NOMO-1 treated with DMSO at 0.1 percent for 48 hours (cell line): ENCODE results near the gene ARHGEF17.
A peak's percentile ranks its signal among the peaks of the same experiment; 100 is the strongest.
"Not testable (repeated sequence)": the region's sequence is repeated elsewhere in the genome, so short reads cannot be mapped to it uniquely, and the experiment has no call there.

ENCODE experiments used
- DNase-seq: peaks from one replicate; lab custom pipeline; 2025; ENCODE audit not compliant: unreplicated experiment; lab: John Stamatoyannopoulos, UW

The ARHGEF17 gene

GRCh38 chr11:73308003-73308960 is at the start of gene ARHGEF17:
ARHGEF17 (plus strand) TSS chr11:73308276; CDS start chr11:73308639, 363 bp downstream.
- DNase-seq, result peak; percentile 56

DNA sequence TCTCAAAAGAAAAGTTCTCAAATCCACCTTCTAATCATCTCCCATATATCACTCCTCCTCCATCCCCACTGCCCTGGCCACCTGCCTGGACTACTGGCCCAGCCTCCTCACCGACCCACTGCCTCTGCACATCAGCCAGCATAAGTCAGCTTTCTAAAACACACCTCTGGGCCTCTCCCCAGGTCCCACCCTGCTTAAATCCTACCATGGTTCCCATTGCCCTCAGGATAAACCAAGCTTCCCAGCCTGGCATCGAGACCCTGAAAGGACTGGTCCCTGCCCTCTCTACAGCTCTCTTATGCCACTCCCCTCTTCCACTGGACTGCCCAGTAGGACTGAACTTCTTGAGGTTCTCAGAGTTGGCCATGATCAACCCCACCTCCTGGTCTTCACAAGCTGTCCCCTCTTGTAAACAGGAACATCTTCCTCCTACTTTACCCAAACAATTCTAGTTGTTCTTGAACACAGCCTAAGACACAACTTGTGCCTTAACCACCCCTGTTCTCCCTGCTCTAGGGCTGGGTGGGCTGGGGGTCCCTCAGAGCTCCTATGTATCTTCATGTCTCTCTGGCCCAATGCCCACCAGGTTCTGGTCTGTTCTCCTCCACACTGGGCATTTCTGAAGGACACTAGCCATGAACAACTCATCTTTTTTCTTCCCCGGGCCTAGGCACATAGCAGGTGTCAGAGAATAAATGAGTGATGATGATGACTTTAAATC is 48.5 kb upstream of the ARHGEF17 start:
- no peak for DNase-seq

DNA sequence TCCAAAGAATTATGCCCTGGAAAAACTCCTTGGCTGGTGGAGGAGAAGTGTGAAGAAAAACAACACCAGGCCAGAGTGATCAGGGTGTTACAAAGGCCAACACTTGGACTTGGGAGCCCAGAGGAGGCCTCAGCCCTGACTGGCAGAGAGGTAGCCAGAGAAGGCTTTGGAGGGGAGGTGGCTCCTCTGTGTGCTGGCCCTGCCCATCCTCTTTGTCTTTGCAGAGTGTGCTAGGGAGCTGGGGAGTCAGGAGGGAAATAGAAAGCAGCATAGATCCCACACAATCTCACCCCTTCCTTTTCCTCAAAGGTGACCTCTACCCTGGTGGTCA is 48.0 kb upstream of the ARHGEF17 start:
- DNase-seq, result no peak

DNA sequence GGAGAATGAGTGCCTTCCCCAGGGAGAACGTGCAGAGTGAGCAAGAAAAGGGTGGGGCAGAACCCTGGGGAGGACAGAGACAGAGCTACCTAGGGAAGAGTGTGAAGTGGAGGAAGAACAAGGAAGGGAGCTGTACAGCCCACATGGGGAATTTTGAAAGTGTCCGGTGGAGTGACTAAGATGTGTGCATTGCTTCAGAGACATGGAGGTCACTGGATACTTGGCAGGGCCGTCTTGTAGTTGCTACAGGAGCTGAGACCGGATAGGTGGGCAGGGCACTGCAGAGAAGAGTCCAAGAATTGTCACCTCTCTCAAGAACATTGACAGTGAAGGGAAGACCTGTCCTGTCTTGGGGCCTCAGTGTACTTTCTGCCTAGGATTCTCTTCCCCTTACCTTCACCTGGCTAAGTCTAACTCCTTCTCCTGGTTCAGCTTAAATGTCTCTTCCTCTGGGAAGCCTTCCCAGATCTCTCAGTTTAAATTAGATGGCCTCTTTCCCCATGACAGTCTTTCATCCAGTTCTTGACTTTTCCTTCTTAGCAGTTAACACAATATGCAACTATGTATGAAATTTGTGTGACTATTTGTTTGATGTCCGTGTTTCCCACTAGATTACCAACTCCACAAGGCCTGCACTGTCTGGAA is 45.1 kb upstream of the ARHGEF17 start:
- DNase-seq, result no peak

DNA sequence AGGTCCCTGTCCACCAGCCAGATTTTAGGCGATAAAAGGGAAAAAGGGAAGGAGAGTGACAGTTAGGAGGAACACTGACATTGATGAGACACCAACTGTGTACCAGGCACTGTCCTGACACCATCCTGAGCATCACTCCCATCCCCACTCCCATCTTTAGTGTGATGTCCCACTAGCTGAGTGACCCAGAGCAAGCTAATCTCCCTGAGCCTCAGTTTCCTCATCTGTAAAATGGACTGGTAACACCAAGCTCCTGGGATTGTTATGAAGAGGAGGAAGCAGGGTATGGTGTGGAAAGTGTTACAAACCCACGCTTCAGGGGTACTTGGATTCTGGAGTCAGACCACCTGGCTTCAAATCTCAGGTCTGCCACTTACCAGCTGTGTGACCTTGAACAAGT is 44.4 kb upstream of the ARHGEF17 start:
- DNase-seq, result no peak

DNA sequence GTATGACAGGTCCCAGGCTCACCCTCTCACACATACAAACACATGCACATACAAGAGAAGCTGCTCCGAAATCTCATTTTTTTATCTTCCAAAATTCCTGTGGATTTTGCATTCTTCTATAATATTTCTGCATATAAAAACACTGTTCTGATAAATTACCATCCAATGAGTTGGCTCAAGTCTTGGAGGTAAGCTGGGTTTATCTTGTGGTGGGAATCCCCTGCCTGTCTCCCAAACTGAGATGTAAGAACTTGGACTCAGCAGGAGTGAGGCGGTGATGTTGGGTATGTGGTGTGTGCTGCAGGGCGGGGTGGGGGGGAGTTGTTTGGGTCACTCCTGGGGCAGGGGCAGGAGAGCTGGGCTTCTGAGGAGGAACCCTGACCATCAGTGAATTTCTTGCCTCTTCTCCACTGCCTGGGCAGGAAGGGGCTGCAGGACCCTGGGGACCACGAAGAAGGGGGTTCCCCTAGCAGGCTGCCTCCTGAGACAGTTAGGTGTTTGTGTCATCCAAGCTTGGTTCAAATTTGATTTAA is 42.7 kb upstream of the ARHGEF17 start:
- no peak for DNase-seq

GRCh38 chr11:73265853-73266645 is 42.0 kb upstream of the ARHGEF17 start:
- no peak for DNase-seq

DNA sequence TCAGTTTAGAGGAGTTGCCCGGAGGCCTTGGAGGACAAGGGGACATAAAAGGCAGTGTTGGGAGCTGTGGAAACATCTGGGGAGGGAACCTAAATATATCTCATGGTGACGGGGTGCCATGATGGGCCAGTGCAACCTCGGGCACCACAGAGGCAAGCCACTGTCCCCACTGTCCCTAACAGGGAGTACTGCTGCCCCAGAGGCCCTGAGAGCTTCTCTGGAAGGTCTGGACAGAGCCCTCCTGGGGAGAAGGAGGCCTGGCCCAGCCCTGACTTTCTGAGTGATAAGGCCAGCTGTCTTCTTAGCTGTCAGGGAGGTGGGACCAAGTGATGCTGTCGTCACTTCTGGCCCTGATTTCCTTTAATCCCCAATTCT is 41.4 kb upstream of the ARHGEF17 start:
- DNase-seq, result no peak

GRCh38 chr11:73267122-73267846 is 40.8 kb upstream of the ARHGEF17 start:
- DNase-seq, result no peak

DNA sequence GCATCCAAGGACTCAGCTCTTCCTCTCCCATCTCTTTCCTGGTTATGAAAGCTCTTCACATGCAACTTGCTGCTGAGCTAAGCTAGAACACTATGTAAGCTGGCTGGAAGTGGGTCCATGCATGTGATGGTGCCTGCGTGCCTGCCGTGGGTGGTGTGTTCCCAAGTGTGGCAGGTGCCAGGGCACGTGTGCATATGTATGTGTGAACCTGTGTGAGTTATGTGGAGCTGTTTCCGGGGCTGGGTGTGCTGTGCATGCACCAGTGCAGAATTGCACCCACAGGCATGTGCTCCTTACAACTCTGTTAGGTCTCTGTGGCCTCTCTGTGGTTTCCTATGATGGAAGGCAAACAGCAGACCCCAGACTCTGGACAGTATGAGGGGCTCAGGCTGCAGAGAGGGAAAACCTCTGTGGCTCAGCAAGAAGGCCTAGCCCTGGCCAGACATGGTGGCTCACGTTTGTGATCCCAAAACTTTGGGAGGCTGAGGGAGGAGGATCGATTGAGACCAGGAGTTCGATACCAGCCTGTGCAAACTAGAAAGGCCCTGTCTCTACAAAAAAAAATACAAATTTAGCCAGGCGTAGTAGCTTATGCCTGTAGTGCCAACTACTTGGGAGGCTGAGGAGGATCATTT is 40.1 kb upstream of the ARHGEF17 start:
- no peak for DNase-seq

DNA sequence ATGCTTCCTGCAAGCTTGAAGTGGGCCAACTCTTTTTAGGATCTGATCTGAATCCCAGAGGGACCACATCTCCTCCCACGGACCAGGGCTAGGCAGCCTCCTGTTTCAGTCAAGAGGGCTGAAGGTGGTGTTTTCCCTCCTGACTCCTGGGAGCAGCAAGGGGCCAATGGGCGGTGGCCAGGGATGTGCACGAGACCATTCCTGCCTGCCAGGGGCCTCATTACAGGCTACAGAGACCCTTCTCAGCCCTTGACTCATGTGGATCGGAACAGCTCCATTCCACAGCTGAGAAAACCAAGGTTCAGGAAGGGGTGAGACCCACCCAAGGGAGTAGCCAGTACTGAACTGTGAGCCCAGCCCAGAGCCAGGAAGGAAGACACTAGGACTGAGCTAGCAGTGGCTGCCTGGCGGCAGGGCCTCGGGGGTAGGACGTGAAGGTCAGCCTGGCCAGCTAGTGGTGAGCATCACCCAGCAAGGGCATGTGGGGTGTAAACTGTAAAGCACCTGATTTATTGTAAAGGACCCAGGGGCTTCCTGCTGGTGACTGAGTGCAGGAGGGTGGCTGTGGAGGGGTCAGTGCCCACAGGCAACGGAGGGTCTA is 39.3 kb upstream of the ARHGEF17 start:
- no peak for DNase-seq

GRCh38 chr11:73269459-73270015 is 38.5 kb upstream of the ARHGEF17 start:
- no peak for DNase-seq

GRCh38 chr11:73270016-73270854 is 37.8 kb upstream of the ARHGEF17 start:
- DNase-seq, result peak; percentile 77

- DNase-seq, result no peak
Measured at GRCh38 chr11:73270855-73271477, 37.1 kb upstream of the ARHGEF17 start.

DNA sequence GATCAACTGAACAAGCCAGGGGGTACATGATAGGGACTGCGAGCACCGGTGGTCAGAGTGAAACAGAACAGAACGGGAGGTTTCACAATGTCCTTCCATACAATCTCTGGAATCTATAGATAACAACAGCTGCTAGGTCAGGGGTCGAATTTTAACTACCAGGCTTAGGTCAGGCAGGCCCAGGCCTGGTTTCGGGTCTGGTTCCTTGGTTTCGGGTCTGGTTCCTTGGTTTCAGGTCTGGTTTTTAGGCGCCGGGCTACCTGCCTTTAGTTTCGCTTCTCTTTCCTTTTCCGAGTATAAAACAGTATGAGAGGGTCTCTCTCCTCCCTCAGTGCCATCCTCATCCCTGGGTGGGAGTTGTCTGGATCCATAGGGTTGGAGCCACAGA is 36.6 kb upstream of the ARHGEF17 start:
- not testable (repeated sequence) for DNase-seq

DNA sequence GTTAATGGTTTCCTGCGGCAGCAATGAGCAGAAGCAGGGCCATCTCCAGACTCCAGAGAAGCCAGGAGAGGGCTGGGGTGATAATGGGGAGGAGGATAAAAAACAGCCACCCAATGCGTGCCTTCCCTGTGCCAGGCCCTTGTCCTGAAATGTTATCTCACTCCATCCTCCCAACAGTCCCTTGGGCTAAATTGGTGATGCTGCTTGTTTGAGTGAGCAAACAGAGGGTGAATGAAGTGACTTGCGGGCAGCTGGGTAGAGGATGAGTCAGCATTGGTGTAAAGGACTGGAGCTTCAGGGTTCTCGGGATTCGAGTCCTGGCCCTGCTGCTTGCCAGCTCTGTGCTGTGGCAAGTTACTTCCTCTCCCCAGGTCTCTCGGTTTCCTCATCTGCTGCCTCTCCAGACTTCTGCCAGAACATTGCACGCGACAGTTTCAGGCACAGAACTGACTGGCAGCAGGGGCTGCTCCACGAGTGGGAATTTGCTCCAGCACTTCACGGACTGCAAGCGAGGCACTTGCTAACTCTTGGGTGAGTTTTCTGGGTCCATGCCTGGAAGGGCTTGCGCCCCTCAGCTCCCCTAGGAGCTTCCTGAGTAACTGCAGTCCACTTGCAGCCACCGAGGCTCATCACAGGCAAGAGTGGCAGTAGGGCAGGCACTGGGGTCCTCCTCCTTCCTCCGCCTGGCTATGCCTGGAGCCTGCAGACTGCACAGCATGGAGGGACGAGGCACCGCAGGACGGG is 36.0 kb upstream of the ARHGEF17 start, which contains the start of gene P2RY6:
Gene P2RY6, plus strand, starts transcription at position 403 of the 744 bp plus-strand sequence. CDS start 24,181 bp downstream, outside the sequence.
- peak; percentile 91 for DNase-seq

DNA sequence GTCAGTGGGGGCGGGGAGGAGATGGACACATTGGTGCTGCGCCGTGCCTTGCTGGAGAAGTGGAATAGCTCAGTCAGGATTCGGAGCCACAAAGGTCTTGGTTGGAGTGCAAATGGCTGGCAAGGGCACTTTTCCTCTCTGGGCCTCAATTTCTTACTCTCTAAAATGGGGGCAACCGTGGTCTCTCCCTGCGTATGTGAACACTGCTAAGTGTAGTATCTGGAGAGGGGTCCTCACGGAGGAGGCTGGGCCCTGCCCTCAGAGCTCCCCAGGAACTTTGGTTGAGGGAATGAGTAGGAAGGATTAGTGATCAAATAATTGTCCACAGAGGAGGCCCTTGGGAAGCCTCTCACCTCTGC is 35.4 kb upstream of the ARHGEF17 start:
- DNase-seq, result no peak
